ENCODE measurements around the gene AFF3. TPM values are rescaled to one million over a fixed set of nuclear protein-coding genes. Genes with fewer than 3 reads are reported as not detected.

AFF3 gene
- total and polyA plus RNA-seq, 7 donors: 0.46 to 25.0 (median 18.6) TPM

DNA sequence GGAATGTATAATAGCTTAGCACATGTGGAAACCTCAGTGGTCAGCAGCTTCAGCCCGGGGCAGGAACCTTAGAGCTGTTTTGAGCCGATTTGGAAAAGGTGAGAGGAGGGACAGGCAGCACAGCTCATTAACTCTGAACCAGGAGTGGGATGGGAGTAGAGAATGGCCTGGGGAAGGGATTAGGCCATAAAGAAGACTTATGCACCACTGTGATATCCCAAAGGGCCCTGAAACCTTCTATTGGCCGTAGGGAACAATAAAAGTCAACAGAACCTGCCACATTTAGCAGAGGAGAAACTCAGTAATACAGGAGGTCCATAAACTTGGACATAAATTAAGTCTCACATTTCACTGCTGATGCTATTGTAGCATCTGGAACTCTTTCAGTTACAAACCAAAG lies 528.4 kb downstream of the AFF3 start:
- Histone ChIP-seq H3K27ac (no peak overlapping the region), H3K4me3 (no peak overlapping the region), H3K27me3 (no peaks in the 10 kb centered on the region), H3K9me3 (no peaks in the 10 kb centered on the region), H3K36me3 (no peaks in the 10 kb centered on the region), H3K4me1 (peaks cover 0 to 13% (median 5%) of the 10 kb centered on the region in 4 donors)
- DNase-seq: no peak
- WGBS, 2 donors: 47 to 65% methylated on average over 3 of the region's 3 CpGs
- intact Hi-C loops (cut with DNase I): no loop called here
- TF ChIP-seq, protein P1, sequence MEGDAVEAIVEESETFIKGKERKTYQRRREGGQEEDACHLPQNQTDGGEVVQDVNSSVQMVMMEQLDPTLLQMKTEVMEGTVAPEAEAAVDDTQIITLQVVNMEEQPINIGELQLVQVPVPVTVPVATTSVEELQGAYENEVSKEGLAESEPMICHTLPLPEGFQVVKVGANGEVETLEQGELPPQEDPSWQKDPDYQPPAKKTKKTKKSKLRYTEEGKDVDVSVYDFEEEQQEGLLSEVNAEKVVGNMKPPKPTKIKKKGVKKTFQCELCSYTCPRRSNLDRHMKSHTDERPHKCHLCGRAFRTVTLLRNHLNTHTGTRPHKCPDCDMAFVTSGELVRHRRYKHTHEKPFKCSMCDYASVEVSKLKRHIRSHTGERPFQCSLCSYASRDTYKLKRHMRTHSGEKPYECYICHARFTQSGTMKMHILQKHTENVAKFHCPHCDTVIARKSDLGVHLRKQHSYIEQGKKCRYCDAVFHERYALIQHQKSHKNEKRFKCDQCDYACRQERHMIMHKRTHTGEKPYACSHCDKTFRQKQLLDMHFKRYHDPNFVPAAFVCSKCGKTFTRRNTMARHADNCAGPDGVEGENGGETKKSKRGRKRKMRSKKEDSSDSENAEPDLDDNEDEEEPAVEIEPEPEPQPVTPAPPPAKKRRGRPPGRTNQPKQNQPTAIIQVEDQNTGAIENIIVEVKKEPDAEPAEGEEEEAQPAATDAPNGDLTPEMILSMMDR (IDR thresholded peaks at IDR 0.05): no peak
- TF ChIP-seq EP300 (IDR thresholded peaks at IDR 0.05) (no peak), POLR2AphosphoS5 (IDR thresholded peaks at IDR 0.05) (no peak), POLR2A (IDR thresholded peaks at IDR 0.05) (no peak)

DNA sequence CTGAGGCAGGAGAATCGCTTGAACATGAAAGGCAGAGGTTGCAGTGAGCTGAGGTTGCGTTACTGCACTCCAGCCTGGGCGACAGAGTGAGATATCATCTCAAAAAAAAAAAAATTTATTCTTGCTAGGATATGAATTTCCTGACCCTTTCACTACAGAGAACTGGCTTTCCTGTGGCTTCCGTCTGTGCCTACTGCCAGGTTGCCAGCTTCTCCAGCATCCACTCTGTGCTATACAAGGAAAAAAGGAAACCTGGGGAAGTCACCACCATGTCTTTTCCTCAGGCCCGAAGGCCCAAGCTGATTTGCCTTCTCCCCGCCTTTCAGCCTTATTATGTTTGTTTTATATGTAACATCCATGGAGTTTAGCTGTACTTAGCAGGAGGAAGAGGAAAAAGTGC lies 530.6 kb downstream of the AFF3 start:
- Histone ChIP-seq H3K9me3 (no peaks in the 10 kb centered on the region), H3K4me1 (peaks cover 0 to 32% (median 20%) of the 10 kb centered on the region in 4 donors), H3K4me3 (no peak overlapping the region), H3K27ac (no peak overlapping the region), H3K36me3 (no peaks in the 10 kb centered on the region), H3K27me3 (no peaks in the 10 kb centered on the region)
- no peak for TF ChIP-seq EP300 (IDR thresholded peaks at IDR 0.05)
- no peak for TF ChIP-seq POLR2A (IDR thresholded peaks at IDR 0.05)
- TF ChIP-seq, protein P1 (IDR thresholded peaks at IDR 0.05): no peak
- TF ChIP-seq POLR2AphosphoS5 (IDR thresholded peaks at IDR 0.05): no peak
- whole genome bisulfite sequencing, 2 donors: 93 to 94% methylated on average over 6 of the region's 6 CpGs
- intact Hi-C loops (cut with DNase I): no loop called here
- no peak for DNase-seq

DNA sequence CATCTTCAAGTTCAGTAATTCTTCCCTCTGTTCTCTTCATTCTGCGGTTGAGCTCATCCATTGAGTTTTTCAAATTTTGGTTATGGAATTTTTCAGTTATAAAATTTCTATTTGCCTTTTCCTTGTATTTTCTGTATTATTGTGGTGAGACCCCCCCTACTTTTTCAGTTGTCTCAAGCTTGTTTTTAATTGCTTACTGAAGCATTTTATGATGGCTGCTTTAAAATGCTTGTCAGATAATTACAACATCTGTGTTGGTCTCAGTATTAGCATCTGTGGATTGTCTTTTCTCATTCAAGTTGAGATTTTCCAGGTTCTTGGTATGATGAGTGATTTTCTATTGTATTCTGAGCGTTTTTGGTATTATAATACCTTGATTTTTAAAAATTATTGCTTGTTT lies 531.4 kb downstream of the AFF3 start:
- intact Hi-C loops (cut with DNase I): no loop called here
- Histone ChIP-seq H3K4me1 (peaks cover 0 to 33% (median 20%) of the 10 kb centered on the region in 4 donors), H3K27me3 (no peaks in the 10 kb centered on the region), H3K4me3 (no peak overlapping the region), H3K27ac (no peak overlapping the region), H3K9me3 (no peaks in the 10 kb centered on the region), H3K36me3 (no peaks in the 10 kb centered on the region)
- WGBS, 2 donors: 62 to 80% methylated on average over 2 of the region's 2 CpGs
- no peak for TF ChIP-seq EP300 (IDR thresholded peaks at IDR 0.05)
- TF ChIP-seq, protein P1 (IDR thresholded peaks at IDR 0.05): no peak
- TF ChIP-seq POLR2A (IDR thresholded peaks at IDR 0.05): no peak
- TF ChIP-seq POLR2AphosphoS5 (IDR thresholded peaks at IDR 0.05): no peak
- DNase-seq: no peak

DNA sequence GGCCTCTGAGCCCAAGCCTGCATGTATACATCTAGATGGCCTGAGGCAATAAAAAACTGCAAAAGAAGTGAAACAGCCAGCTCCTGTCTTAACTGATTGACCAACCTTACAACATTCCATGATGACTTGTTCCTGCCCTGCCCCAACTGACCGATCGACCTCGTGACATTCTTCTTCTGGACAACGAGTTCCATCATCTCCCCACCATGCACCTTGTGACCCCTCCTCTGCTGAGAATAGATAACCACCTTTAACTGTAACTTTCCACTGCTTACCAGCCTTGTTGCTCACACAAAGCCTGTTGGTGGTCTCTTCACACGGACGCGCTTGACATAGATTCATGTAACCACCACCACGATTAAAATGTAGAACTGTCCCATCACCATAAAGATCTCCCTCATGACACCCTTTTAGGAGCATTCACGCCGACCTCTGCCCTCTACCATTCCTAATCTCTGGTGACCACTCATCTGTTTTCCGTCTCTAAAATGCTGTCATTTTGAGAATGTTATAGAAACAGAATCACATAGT lies 532.5 kb downstream of the AFF3 start:
- intact Hi-C loops (cut with DNase I): no loop called here
- no peak for TF ChIP-seq POLR2A (IDR thresholded peaks at IDR 0.05)
- TF ChIP-seq EP300 (IDR thresholded peaks at IDR 0.05): no peak
- DNase-seq: no peak
- H3K4me3 ChIP-seq: no peak overlapping the region
- peaks cover 0 to 45% (median 27%) of the 10 kb centered on the region in 4 donors for H3K4me1 ChIP-seq
- WGBS, 2 donors: 84 to 86% methylated on average over 11 of the region's 11 CpGs
- no peaks in the 10 kb centered on the region for H3K36me3 ChIP-seq
- no peaks in the 10 kb centered on the region for H3K9me3 ChIP-seq
- no peak overlapping the region for H3K27ac ChIP-seq
- H3K27me3 ChIP-seq: no peaks in the 10 kb centered on the region

DNA sequence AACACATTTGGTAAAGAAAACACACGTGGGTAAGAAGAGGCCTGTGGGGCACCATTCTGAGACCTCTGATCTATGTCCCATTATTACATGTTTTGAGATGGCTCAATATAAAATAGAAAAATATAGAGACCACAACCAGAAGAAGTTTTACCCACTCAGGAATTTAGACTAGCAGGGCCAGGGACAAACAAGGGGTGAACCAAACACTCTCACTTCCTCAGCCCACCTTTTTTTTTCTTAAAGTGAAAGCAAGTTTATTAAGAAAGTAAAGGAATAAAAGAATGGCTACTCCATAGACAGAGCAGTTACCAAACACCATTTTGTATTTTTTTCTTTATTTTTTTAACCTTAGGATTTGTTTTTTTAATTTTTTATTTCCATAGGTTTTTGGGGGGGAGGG lies 533.5 kb downstream of the AFF3 start:
- Histone ChIP-seq H3K27me3 (no peaks in the 10 kb centered on the region), H3K4me3 (no peak overlapping the region), H3K4me1 (peaks cover 0 to 39% (median 25%) of the 10 kb centered on the region in 4 donors), H3K9me3 (no peaks in the 10 kb centered on the region), H3K27ac (no peak overlapping the region), H3K36me3 (no peaks in the 10 kb centered on the region)
- WGBS, 2 donors: 51 to 76% methylated on average over 1 of the region's 1 CpG
- no peak for TF ChIP-seq POLR2A (IDR thresholded peaks at IDR 0.05)
- no peak for DNase-seq
- intact Hi-C loops (cut with DNase I): no loop called here
